Anterior cingulate cortex (tissue), 58 donors: Measurements from ENCODE around the gene SPDEF.

Source experiments
- DNase-seq, 58 donors: peaks; one replicate each; lab custom pipeline; 2025; lab: John Stamatoyannopoulos, UW

SPDEF gene

GRCh38 chr6:34584694-34585093, 28.6 kb upstream of the SPDEF start:
- no peak for DNase-seq

- no peak for DNase-seq
Measured at GRCh38 chr6:34583861-34584604, 27.9 kb upstream of the SPDEF start.

- DNase-seq = no peak
Measured at GRCh38 chr6:34583461-34583860, 27.3 kb upstream of the SPDEF start.

- DNase-seq = no peak
Measured at GRCh38 chr6:34581561-34581920, 25.4 kb upstream of the SPDEF start.

- DNase-seq = peak in 21 of 58 donors; percentile 3 to 54 (median 23)
Measured at GRCh38 chr6:34580707-34581560, 24.8 kb upstream of the SPDEF start.

- DNase-seq = no peak
Measured at GRCh38 chr6:34578445-34579262, 22.5 kb upstream of the SPDEF start.

GRCh38 chr6:34576286-34576955, 20.3 kb upstream of the SPDEF start:
- DNase-seq = no peak

GRCh38 chr6:34575326-34575725, 19.2 kb upstream of the SPDEF start:
- no peak for DNase-seq

- DNase-seq = no peak
Measured at GRCh38 chr6:34574647-34575293, 18.6 kb upstream of the SPDEF start.

- DNase-seq = no peak
Measured at GRCh38 chr6:34573567-34574183, 17.5 kb upstream of the SPDEF start.

GRCh38 chr6:34572585-34572984, 16.5 kb upstream of the SPDEF start:
- no peak for DNase-seq

GRCh38 chr6:34572021-34572420, 15.9 kb upstream of the SPDEF start:
- no peak for DNase-seq

GRCh38 chr6:34571388-34571787, 15.3 kb upstream of the SPDEF start:
- no peak for DNase-seq

GRCh38 chr6:34570066-34570833, 14.1 kb upstream of the SPDEF start:
- DNase-seq = no peak

- no peak for DNase-seq
Measured at GRCh38 chr6:34569361-34569973, 13.3 kb upstream of the SPDEF start.

GRCh38 chr6:34568341-34569201, 12.4 kb upstream of the SPDEF start:
- no peak for DNase-seq

- no peak for DNase-seq
Measured at GRCh38 chr6:34566830-34567546, 10.9 kb upstream of the SPDEF start.
